Gastrocnemius medialis (tissue), 4 donors: ENCODE results near the gene MTARC1. TPM values are rescaled to one million over a fixed set of nuclear protein-coding genes. Genes with fewer than 3 reads are reported as not detected.

ENCODE experiments used
- ATAC-seq, 2 donors: fragments of 150-250 bp; one replicate each; pipeline ENCODE4 v1.9.1; 2016
- DNase-seq, 2 donors: peaks; one replicate each; pipeline ENCODE4 v3.0.0-alpha.2; 2019
- H3K27ac ChIP-seq, 4 donors: fragments of 200-600 bp; sonication (generic); 1 replicate in 1 of 4; 2 replicates in 3 of 4; pipeline ENCODE4 v1.5.1; 2016 to 2018; ENCODE audit warnings: mild to moderate bottlenecking in 2 of 4, moderate library complexity in 1 of 4
- H3K27me3 ChIP-seq, 3 donors: fragments of 200-600 bp; sonication (generic) in 2 of 3; 1 replicate in 1 of 3; 2 replicates in 2 of 3; pipeline versions ENCODE4 v1.5.1 to v1.6.0; 2016 to 2019; ENCODE audit warnings: mild to moderate bottlenecking in 1 of 3, moderate library complexity in 1 of 3
- H3K36me3 ChIP-seq, 2 donors: fragments of 200-600 bp; sonication (generic) in 1 of 2; one replicate each; pipeline ENCODE4 v1.5.1; 2017 to 2018
- H3K4me1 ChIP-seq, 2 donors: fragments of 200-600 bp; sonication (generic) in 1 of 2; one replicate each; pipeline ENCODE4 v1.5.1; 2016 to 2017; ENCODE audit warnings: mild to moderate bottlenecking in 2 of 2
- H3K4me3 ChIP-seq, 4 donors: fragments of 200-600 bp; sonication (generic) in 3 of 4; 1 replicate in 1 of 4; 2 replicates in 3 of 4; pipeline ENCODE4 v1.5.1; 2016 to 2019; ENCODE audit warnings: mild to moderate bottlenecking in 2 of 4
- H3K9me3 ChIP-seq, 3 donors: fragments of 200-600 bp; sonication (generic) in 2 of 3; 1 replicate in 1 of 3; 2 replicates in 2 of 3; pipeline ENCODE4 v1.5.1; 2016 to 2019
- POLR2A ChIP-seq, 2 donors: fragments of 450-650 bp; IDR thresholded peaks; one replicate each; pipeline ENCODE4 v1.6.1; 2017; ENCODE audit warnings: antibody characterized with exemption in 2 of 2, mild to moderate bottlenecking in 2 of 2, moderate library complexity in 2 of 2
- in situ Hi-C, 4 donors: fragments of 200-750 bp; cut with MboI; loops; one replicate each; pipeline versions ENCODE4 v1.15.0 to v1.8.0; 2017; ENCODE audit warnings: low sequenced_read_pairs in 4 of 4
- intact Hi-C: fragments of 100-400 bp; cut with DNase I; formaldehyde crosslinking; loops from one replicate; pipeline ENCODE4 v1.15.1; 2023; ENCODE audit warnings: low total_unique reads
- total RNA-seq, 4 donors: library from RNA; depleted of rRNA; stranded (reverse); fragments of >200 nt; gene quantifications; one replicate each; pipeline versions ENCODE4 v1.1.0 to v1.2.3, GENCODE V29; 2016
- TF ChIP-seq, protein P1 (sequence below), 5 experiments: fragments of 450-650 bp in 3 of 5; fragments of 200-600 bp in 2 of 5; sonication (generic) in 2 of 5; IDR thresholded peaks in 4 of 5; conservative IDR thresholded peaks in 1 of 5; 1 replicate in 4 of 5; 2 replicates in 1 of 5; pipeline ENCODE4 v1.5.1; 2016 to 2019; ENCODE audit warnings: antibody characterized with exemption in 5 of 5, mild to moderate bottlenecking in 3 of 5, moderate library complexity in 3 of 5

MTARC1 gene
- total RNA-seq, 4 donors from 2014 or later = 1.2 to 2.9 (median 1.3) TPM

DNA sequence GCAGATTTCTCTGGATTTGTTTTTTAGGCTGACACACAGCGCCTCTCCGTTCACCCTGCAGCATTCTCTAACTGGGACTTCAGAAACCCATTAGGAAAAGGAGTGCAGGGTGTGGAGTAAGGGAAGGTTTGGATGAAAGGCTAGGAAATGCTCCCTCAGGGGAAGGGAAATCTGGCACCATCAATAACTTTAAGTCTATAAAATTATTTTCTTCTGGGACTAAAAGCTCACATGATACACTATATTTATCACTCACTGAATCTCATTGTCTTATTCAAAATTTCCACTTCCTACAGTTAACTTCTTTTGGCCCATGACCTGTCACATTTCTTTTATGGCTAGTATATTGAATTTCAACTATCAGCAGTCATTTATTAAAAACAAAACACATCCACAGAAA is 46.7 kb downstream of the MTARC1 start:
- intact Hi-C loops = no loop called here

DNA sequence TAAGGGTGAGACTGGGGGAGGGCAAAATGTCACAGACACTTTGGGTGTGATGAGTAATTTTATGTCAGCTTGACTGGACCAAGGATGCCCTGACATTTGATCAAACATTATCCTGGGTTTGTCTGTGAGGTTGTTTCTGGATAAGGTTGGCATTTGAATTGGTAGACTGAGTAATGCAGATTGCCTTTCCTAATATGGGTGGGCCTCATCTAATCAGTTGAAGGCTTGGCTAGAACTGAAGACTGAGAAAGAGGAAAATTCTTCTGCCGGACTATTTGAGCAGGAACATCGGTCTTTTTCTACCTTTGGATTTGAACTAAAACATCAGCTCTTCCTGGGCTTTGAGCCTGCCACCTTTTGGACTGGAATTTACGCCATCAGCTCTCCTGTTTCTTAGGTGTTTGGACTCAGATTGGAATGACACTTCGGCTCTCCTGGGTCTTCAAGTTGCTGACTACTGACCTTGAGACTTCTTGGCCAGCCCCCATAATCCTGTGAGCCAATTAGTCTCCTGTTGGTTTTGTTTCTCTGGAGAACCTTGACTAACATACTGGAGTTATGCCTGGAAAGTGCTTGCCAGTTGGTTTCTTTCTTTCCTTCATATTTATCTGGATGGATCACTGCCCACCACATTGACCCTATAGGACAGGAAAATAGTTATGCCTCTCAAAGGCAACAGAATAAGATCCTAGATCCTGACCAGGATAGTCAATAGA is 47.6 kb downstream of the MTARC1 start:
- Histone ChIP-seq H3K27me3 (no peaks in the 10 kb centered on the region), H3K4me1 (no peaks in the 10 kb centered on the region), H3K27ac (no peak overlapping the region), H3K4me3 (no peak overlapping the region), H3K9me3 (no peaks in the 10 kb centered on the region), H3K36me3 (no peaks in the 10 kb centered on the region)
- ATAC-seq = no peak
- no peak for DNase-seq
- in situ Hi-C loops (no loop called here), intact Hi-C loops (no loop called here)
- TF ChIP-seq POLR2A (IDR thresholded peaks at IDR 0.05) = no peak
- TF ChIP-seq, protein P1, sequence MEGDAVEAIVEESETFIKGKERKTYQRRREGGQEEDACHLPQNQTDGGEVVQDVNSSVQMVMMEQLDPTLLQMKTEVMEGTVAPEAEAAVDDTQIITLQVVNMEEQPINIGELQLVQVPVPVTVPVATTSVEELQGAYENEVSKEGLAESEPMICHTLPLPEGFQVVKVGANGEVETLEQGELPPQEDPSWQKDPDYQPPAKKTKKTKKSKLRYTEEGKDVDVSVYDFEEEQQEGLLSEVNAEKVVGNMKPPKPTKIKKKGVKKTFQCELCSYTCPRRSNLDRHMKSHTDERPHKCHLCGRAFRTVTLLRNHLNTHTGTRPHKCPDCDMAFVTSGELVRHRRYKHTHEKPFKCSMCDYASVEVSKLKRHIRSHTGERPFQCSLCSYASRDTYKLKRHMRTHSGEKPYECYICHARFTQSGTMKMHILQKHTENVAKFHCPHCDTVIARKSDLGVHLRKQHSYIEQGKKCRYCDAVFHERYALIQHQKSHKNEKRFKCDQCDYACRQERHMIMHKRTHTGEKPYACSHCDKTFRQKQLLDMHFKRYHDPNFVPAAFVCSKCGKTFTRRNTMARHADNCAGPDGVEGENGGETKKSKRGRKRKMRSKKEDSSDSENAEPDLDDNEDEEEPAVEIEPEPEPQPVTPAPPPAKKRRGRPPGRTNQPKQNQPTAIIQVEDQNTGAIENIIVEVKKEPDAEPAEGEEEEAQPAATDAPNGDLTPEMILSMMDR (IDR thresholded peaks at IDR 0.05 in 4 of 5, conservative IDR thresholded peaks at IDR 0.05 in 1 of 5) = no peak

More for the DNA sequence above, 46.7 kb downstream of the MTARC1 start:
- H3K36me3 ChIP-seq = no peaks in the 10 kb centered on the region
- TF ChIP-seq, protein P1 (IDR thresholded peaks at IDR 0.05 in 4 of 5, conservative IDR thresholded peaks at IDR 0.05 in 1 of 5) = no peak
- no peak for TF ChIP-seq POLR2A (IDR thresholded peaks at IDR 0.05)
- no peaks in the 10 kb centered on the region for H3K27me3 ChIP-seq
- no peaks in the 10 kb centered on the region for H3K4me1 ChIP-seq
- in situ Hi-C loops = no loop called here
- no peak overlapping the region for H3K4me3 ChIP-seq
- no peaks in the 10 kb centered on the region for H3K9me3 ChIP-seq
- H3K27ac ChIP-seq = no peak overlapping the region
- DNase-seq = no peak
- no peak for ATAC-seq

Other genes with a start within 250 kb of the MTARC1 start
- 1 to 10 TPM; 2.2 to 6.7 (median 4.6) TPM for gene C1orf115, start 96.5 kb upstream of the MTARC1 start, total RNA-seq
- 10 to 100 TPM in 1 of 4 donors, 1 to 10 TPM in 3; 5.8 to 12.0 (median 7.3) TPM for gene MTARC2, start 38.6 kb upstream of the MTARC1 start, total RNA-seq
- gene HLX, start 92.5 kb downstream of the MTARC1 start, total RNA-seq = 1 to 10 TPM; 3.5 to 8.3 (median 6.4) TPM